ENCODE measurements around the gene USF3.
A peak's percentile ranks its signal among the peaks of the same experiment; 100 is the strongest.

Gene USF3, protein sequence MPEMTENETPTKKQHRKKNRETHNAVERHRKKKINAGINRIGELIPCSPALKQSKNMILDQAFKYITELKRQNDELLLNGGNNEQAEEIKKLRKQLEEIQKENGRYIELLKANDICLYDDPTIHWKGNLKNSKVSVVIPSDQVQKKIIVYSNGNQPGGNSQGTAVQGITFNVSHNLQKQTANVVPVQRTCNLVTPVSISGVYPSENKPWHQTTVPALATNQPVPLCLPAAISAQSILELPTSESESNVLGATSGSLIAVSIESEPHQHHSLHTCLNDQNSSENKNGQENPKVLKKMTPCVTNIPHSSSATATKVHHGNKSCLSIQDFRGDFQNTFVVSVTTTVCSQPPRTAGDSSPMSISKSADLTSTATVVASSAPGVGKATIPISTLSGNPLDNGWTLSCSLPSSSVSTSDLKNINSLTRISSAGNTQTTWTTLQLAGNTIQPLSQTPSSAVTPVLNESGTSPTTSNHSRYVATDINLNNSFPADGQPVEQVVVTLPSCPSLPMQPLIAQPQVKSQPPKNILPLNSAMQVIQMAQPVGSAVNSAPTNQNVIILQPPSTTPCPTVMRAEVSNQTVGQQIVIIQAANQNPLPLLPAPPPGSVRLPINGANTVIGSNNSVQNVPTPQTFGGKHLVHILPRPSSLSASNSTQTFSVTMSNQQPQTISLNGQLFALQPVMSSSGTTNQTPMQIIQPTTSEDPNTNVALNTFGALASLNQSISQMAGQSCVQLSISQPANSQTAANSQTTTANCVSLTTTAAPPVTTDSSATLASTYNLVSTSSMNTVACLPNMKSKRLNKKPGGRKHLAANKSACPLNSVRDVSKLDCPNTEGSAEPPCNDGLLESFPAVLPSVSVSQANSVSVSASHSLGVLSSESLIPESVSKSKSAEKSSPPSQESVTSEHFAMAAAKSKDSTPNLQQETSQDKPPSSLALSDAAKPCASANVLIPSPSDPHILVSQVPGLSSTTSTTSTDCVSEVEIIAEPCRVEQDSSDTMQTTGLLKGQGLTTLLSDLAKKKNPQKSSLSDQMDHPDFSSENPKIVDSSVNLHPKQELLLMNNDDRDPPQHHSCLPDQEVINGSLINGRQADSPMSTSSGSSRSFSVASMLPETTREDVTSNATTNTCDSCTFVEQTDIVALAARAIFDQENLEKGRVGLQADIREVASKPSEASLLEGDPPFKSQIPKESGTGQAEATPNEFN (N-terminal part only)

DNA sequence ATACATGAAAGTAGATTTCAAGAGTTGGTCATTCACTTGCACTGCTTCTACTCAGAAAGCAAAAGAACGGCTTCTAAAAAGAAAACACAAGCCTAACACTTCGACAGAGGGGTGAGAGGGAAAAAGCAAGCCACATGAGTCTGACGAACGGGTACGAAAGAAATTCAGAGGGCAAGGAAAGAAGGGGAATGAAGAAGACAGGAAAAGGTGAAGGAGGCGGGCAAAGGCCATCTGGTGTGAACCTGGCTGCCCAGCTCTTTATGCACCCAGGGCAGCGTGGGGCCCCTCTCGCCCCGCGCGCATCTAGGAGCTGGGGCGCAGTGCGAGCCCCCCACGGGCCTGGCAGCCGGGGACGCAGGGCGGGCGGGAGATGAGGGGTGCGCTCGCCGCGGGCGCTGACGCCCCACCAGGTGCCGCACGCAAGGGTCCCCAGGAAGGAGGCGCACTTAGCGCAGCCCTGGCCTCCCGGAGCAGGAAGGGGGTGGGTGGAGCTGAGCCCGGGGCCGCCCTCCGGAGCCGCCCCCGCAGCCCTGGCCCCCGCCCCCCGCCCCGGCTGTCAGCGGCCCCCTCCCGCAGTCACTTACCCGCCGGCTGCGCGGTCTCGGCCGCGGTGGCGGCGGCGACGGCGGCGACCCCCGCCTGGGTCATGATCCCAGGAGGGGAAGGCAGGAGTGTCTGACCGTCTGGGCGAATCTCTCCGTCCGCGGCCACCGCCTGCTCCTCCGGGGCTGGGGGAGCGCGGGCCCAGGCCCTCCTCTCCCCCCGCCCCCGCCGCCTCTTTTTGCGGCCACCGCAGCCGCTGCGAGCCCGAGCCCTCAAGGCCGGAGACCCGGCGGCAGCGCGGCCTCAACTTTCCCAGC, at the start of gene USF3:
TSS of gene USF3 (minus strand) at position 857 of the 860 bp plus-strand sequence. CDS start 21,764 bp downstream, outside the sequence.
- Histone ChIP-seq H3K27ac (ENCODE audit: low read length) (peak within 1 kb of the TSS; percentile 90), H3K36me3 (ENCODE audit: control insufficient read depth, low read depth, low read length) (no peaks in the 10 kb centered on the region), H3K4me1 (ENCODE audit: control insufficient read depth, low read depth, low read length) (peaks cover 6% of the 10 kb centered on the region), H3K9ac (ENCODE audit: low read length) (peak within 1 kb of the TSS; percentile 84), H3K27me3 (ENCODE audit: control insufficient read depth, insufficient read depth, low read length) (no peaks in the 10 kb centered on the region), H3K9me3 (ENCODE audit: control insufficient read depth, low read depth, low read length) (no peaks in the 10 kb centered on the region), H3K4me3 (ENCODE audit: low read length) (peak within 1 kb of the TSS; percentile 99)

DNA sequence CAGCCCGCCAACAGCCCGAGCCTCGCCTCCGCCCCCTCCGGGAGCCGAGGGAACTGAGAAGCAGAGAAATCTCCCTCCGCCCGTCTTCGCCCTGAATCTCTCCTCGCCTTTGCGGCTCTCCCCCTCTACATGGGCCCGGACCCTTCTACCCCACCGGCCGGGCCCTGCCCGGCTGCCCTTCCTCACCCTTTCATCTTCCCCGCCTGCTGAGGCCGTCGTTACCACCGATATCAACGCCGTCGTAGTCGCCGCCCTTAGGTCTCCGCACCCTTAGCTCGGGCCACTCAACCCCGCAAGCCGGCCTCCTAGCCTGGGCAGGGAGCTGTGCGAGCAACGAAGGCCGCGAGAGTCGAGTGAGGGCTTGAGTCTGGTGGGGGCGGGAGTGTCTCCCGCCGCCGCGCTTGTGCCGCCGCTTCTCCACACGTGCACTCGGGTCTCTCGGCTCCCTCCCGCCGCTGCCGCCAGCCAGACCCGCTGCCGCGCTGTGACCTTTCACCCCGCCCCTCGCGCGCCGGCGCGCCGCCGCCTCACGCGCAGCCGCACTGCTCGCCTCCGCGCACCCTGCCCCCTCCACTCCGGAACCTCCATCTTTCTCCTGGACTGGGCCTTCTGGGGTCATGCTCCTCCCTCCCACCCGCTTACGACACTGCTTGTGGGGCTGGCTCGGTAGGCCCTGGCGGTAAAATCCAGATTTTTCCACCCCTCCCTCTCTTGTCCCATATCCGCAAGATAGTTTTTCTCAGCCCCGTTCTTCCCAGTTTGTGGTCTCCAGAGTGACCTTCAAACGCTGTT, 49.5 kb upstream of the USF3 start, which contains the start of gene NAA50:
TSS of gene NAA50 (minus strand) at position 494 of the 792 bp plus-strand sequence. CDS start at position 194, 300 bp downstream.
- Histone ChIP-seq H3K4me3 (ENCODE audit: low read length) (peak within 1 kb of the TSS; percentile 89), H3K9ac (ENCODE audit: low read length) (peak within 1 kb of the TSS; percentile 99), H3K27ac (ENCODE audit: low read length) (peak within 1 kb of the TSS; percentile 100), H3K9me3 (ENCODE audit: control insufficient read depth, low read depth, low read length) (no peaks in the 10 kb centered on the region), H3K27me3 (ENCODE audit: control insufficient read depth, insufficient read depth, low read length) (no peaks in the 10 kb centered on the region), H3K36me3 (ENCODE audit: control insufficient read depth, low read depth, low read length) (peaks cover 5% of the 10 kb centered on the region), H3K4me1 (ENCODE audit: control insufficient read depth, low read depth, low read length) (peaks cover 18% of the 10 kb centered on the region)

DNA sequence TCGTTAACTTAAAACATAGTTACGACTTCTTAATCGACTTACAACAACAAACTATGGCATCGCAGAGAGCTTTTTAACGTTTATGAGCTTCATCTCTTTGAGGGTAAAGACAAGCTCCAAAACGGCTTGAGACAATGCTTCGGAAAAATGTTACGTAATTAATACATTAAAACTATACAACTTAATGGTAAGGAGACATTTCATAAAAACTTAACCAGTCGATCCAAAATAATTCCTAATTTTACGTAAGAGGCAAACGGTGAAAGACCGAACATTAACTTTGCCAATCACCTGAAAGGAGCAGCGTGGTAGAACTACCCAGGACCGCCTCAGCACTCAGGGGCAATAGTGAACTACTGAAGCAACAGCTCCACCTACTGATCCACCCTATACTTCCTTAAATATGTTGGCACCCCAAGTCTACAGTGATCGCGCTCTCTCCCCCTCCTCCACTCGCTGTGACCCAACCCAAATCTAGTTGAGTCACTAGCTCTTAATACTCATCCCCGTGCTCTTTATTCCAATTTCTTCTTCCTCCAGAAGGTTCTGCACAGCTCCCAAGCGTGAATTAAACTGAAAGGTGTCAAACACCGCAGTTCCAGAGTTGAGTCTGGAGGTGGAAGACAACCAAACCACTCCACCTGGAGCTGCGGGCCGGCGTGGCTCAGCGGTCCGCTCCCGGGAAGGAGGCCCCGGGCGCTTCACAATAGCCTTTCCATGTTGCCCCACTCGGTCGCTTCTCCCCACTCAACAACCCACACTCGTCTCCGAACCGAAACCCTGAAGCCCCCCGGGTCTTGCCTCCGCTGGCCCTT, 48.7 kb upstream of the USF3 start:
- Histone ChIP-seq H3K4me1 (ENCODE audit: control insufficient read depth, low read depth, low read length) (peaks cover 18% of the 10 kb centered on the region), H3K36me3 (ENCODE audit: control insufficient read depth, low read depth, low read length) (peaks cover 5% of the 10 kb centered on the region), H3K9ac (ENCODE audit: low read length) (peak overlapping the region; percentile 99), H3K9me3 (ENCODE audit: control insufficient read depth, low read depth, low read length) (no peaks in the 10 kb centered on the region), H3K27me3 (ENCODE audit: control insufficient read depth, insufficient read depth, low read length) (no peaks in the 10 kb centered on the region), H3K4me3 (ENCODE audit: low read length) (peak overlapping the region; percentile 89), H3K27ac (ENCODE audit: low read length) (peak overlapping the region; percentile 91)

DNA sequence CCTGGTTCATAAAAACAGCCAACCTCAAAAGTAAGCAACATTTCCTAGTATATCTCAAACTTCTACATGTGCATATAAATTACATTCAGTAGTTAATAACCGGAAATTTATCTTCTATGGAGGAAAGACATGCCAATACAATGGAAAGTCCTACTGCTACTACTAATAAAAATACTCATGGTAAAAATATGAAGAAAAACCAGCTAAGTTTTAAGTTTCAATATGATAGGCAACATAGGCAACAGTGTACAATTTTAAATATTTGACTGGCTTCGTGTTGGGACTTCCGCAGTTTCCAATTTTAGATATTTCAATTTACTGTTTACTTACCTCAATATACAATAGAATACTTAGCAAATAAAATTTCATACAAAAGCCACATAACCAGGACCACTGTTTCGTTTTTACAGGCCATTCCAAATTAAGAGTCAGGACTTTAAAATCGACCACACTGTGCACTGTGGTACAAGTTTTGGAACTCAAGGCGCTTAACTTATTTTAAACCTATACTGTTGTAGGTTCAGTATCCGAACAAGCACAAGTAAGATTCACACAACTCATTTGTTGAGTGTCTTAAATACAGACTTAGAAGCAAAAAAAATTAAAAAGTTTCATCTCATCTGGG, 46.7 kb upstream of the USF3 start:
- Histone ChIP-seq H3K9ac (ENCODE audit: low read length) (peak overlapping the region; percentile 5), H3K4me1 (ENCODE audit: control insufficient read depth, low read depth, low read length) (peaks cover 20% of the 10 kb centered on the region), H3K9me3 (ENCODE audit: control insufficient read depth, low read depth, low read length) (no peaks in the 10 kb centered on the region), H3K36me3 (ENCODE audit: control insufficient read depth, low read depth, low read length) (peaks cover 5% of the 10 kb centered on the region), H3K4me3 (ENCODE audit: low read length) (peak overlapping the region; percentile 89), H3K27me3 (ENCODE audit: control insufficient read depth, insufficient read depth, low read length) (no peaks in the 10 kb centered on the region), H3K27ac (ENCODE audit: low read length) (no peak overlapping the region)

DNA sequence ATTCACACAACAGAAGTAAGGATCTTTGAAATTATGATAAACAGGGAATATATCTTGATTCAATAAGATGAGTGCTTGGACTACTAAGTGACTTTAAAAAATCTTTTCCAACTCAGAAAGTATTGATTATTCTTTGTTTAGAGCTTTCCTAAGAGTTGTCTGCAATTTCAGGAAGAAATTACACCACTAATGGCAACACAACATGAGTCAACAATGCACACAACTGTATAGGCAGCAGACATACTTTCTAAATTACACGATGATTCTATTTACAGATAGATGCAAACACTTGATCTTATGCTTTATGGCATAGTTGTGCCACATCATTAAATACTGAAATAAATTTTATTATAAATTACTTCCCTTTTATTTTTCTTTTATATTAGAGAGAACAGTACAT, 45.2 kb upstream of the USF3 start:
- Histone ChIP-seq H3K27ac (ENCODE audit: low read length) (no peak overlapping the region), H3K4me3 (ENCODE audit: low read length) (no peak overlapping the region), H3K4me1 (ENCODE audit: control insufficient read depth, low read depth, low read length) (peaks cover 20% of the 10 kb centered on the region), H3K9me3 (ENCODE audit: control insufficient read depth, low read depth, low read length) (no peaks in the 10 kb centered on the region), H3K9ac (ENCODE audit: low read length) (no peak overlapping the region), H3K36me3 (ENCODE audit: control insufficient read depth, low read depth, low read length) (peaks cover 5% of the 10 kb centered on the region), H3K27me3 (ENCODE audit: control insufficient read depth, insufficient read depth, low read length) (no peaks in the 10 kb centered on the region)

DNA sequence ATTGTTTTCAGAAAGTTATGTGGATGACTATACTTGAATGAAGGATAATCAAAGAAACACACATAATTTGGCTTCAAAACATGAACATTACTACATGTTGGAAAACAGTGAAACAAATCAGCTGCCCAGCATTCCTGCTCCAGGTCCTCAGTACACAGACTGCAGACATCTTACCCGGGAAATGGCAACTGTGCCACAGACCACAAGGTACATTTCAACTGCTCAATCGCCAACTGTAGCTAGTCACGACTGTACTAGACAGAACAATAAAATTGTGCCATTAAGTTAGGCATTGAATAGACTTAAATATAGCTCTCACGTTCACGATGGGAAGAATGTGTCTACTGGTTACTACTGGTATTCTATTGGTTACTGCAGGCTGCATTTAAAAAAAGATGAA, 44.6 kb upstream of the USF3 start:
- H3K4me1 ChIP-seq (ENCODE audit: control insufficient read depth, low read depth, low read length) = peaks cover 22% of the 10 kb centered on the region
- H3K27me3 ChIP-seq (ENCODE audit: control insufficient read depth, insufficient read depth, low read length) = no peaks in the 10 kb centered on the region
- H3K9me3 ChIP-seq (ENCODE audit: control insufficient read depth, low read depth, low read length) = no peaks in the 10 kb centered on the region
- H3K4me3 ChIP-seq (ENCODE audit: low read length) = no peak overlapping the region
- H3K27ac ChIP-seq (ENCODE audit: low read length) = no peak overlapping the region
- H3K36me3 ChIP-seq (ENCODE audit: control insufficient read depth, low read depth, low read length) = peaks cover 5% of the 10 kb centered on the region
- H3K9ac ChIP-seq (ENCODE audit: low read length) = no peak overlapping the region

DNA sequence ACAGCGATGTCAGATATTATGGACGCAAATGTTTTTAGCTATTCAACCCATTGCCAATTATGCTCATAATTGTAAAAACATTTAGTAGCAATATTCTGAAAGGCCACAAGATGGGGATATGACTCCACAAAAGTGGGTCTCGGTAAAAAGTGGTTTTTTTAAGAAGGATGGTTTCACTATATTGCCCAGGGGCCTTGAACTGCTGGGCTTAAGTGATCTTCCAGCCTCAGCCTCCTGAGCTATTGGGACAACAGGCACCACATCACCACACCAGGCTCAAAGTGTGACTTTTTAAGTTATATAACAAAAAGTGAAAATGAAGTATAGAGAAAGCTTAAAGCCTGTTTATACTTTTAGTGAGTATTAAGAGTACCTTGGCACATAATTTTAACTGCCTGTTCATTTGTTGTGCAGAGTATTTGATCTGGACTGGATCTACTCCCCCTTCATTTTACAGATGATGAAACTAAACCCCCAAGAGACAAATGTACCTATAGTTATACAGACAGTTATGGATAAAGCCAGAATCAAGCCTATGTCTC, 40.2 kb upstream of the USF3 start:
- H3K4me3 ChIP-seq (ENCODE audit: low read length) = no peak overlapping the region
- no peak overlapping the region for H3K9ac ChIP-seq (ENCODE audit: low read length)
- no peaks in the 10 kb centered on the region for H3K27me3 ChIP-seq (ENCODE audit: control insufficient read depth, insufficient read depth, low read length)
- H3K27ac ChIP-seq (ENCODE audit: low read length) = no peak overlapping the region
- peaks cover 7% of the 10 kb centered on the region for H3K36me3 ChIP-seq (ENCODE audit: control insufficient read depth, low read depth, low read length)
- peaks cover 16% of the 10 kb centered on the region for H3K4me1 ChIP-seq (ENCODE audit: control insufficient read depth, low read depth, low read length)
- no peaks in the 10 kb centered on the region for H3K9me3 ChIP-seq (ENCODE audit: control insufficient read depth, low read depth, low read length)

DNA sequence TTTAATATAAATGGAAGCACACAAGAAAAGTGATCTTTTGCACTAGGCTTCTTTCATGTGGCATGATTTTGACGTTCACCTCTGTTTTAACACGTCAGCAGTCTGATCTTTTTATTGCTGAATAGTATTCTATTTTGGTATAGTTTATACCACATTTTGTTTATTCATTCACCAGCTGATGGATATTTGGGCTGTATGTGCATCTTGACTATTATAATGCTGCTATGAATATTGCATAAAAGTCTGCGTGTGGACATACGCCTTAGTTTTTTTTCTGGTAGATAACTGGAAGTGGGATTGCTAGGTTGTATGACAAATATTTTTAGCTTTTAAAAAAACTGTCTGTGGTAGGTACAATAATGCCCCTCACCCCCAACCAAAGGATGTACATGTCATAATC, 35.3 kb upstream of the USF3 start:
- Histone ChIP-seq H3K4me1 (ENCODE audit: control insufficient read depth, low read depth, low read length) (peaks cover 16% of the 10 kb centered on the region), H3K27me3 (ENCODE audit: control insufficient read depth, insufficient read depth, low read length) (no peaks in the 10 kb centered on the region), H3K4me3 (ENCODE audit: low read length) (no peak overlapping the region), H3K9me3 (ENCODE audit: control insufficient read depth, low read depth, low read length) (no peaks in the 10 kb centered on the region), H3K36me3 (ENCODE audit: control insufficient read depth, low read depth, low read length) (peaks cover 9% of the 10 kb centered on the region), H3K9ac (ENCODE audit: low read length) (no peak overlapping the region), H3K27ac (ENCODE audit: low read length) (no peak overlapping the region)

DNA sequence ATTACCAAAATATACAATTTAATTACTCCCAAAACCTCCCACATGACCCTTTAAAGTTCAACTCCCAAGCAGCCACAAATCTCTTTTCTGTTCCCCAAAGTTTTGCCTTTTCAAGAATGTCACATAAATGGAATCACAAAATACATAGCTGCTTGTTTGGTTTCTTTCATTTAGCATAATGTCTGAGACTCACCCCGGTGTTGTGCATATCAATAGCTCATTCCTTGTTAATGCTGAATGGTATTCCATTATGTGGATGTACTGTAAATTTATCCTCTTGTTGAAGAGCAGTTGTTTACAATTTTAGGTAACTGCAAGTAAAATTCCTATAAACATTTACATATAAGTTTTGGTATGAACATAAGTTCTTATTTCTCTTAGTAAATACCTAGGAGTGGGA, 34.1 kb upstream of the USF3 start:
- H3K4me3 ChIP-seq (ENCODE audit: low read length) = no peak overlapping the region
- H3K9ac ChIP-seq (ENCODE audit: low read length) = no peak overlapping the region
- H3K9me3 ChIP-seq (ENCODE audit: control insufficient read depth, low read depth, low read length) = no peaks in the 10 kb centered on the region
- H3K27ac ChIP-seq (ENCODE audit: low read length) = no peak overlapping the region
- H3K27me3 ChIP-seq (ENCODE audit: control insufficient read depth, insufficient read depth, low read length) = no peaks in the 10 kb centered on the region
- H3K4me1 ChIP-seq (ENCODE audit: control insufficient read depth, low read depth, low read length) = peaks cover 10% of the 10 kb centered on the region
- peaks cover 9% of the 10 kb centered on the region for H3K36me3 ChIP-seq (ENCODE audit: control insufficient read depth, low read depth, low read length)
